Activated CD8-positive, alpha-beta memory T cell treated with anti-CD3 and anti-CD28 coated beads, Interleukin-2, amount 50 U/mL, for 48 hours (primary cell): ENCODE measurements around the gene FAM171A1.

Source experiments
- DNase-seq: peaks from one replicate; pipeline ENCODE4 v3.0.0-alpha.2; 2020

FAM171A1 gene

GRCh38 chr10:15200626-15201025 lies 170.5 kb downstream of the FAM171A1 start:
- DNase-seq = no peak

- DNase-seq = no peak
Observed at GRCh38 chr10:15197911-15198310, 173.2 kb downstream of the FAM171A1 start.

GRCh38 chr10:15197276-15197675 lies 173.8 kb downstream of the FAM171A1 start:
- DNase-seq = no peak

- DNase-seq = no peak
Observed at GRCh38 chr10:15196021-15196834, 174.9 kb downstream of the FAM171A1 start.

GRCh38 chr10:15189133-15189885 lies 181.8 kb downstream of the FAM171A1 start:
- DNase-seq = no peak

- no peak for DNase-seq
Observed at GRCh38 chr10:15188603-15189002, 182.5 kb downstream of the FAM171A1 start.

- DNase-seq = no peak
Observed at GRCh38 chr10:15183689-15184481, 187.2 kb downstream of the FAM171A1 start.

- no peak for DNase-seq
Observed at GRCh38 chr10:15182540-15183207, 188.4 kb downstream of the FAM171A1 start.

- no peak for DNase-seq
Observed at GRCh38 chr10:15181576-15182156, 189.4 kb downstream of the FAM171A1 start.

GRCh38 chr10:15180736-15181135 lies 190.4 kb downstream of the FAM171A1 start:
- DNase-seq = no peak

- DNase-seq = no peak
Observed at GRCh38 chr10:15176269-15176668, 194.8 kb downstream of the FAM171A1 start.

- no peak for DNase-seq
Observed at GRCh38 chr10:15175587-15175986, 195.5 kb downstream of the FAM171A1 start.

GRCh38 chr10:15172306-15172840 lies 198.7 kb downstream of the FAM171A1 start:
- DNase-seq = no peak

GRCh38 chr10:15169555-15170401 lies 201.3 kb downstream of the FAM171A1 start:
- DNase-seq = peak; percentile 59

- DNase-seq = peak; percentile 97
Observed at GRCh38 chr10:15168786-15169554, 202.1 kb downstream of the FAM171A1 start.

GRCh38 chr10:15168291-15168785 lies 202.8 kb downstream of the FAM171A1 start, which contains the start of gene NMT2:
TSS of gene NMT2 (minus strand) at chr10:15168693. CDS start at chr10:15168612, 81 bp downstream.
- DNase-seq = no peak

- peak; percentile 76 for DNase-seq
Observed at GRCh38 chr10:15167411-15168290, 203.4 kb downstream of the FAM171A1 start.

GRCh38 chr10:15166325-15166724 lies 204.8 kb downstream of the FAM171A1 start:
- DNase-seq = no peak
